Activated CD8-positive, alpha-beta memory T cell treated with anti-CD3 and anti-CD28 coated beads, Interleukin-2, amount 10 ng/mL, durations not matched to agents 7 days and 5 days (primary cell): Measurements from ENCODE around the gene PEX1. TPM values are rescaled to one million over a fixed set of nuclear protein-coding genes. Genes with fewer than 3 reads are reported as not detected.

Experiments
- ATAC-seq: fragments of 150-1000 bp; cut with Tn5 transposase; one replicate; pipeline ENCODE4 v1.10.0; 2021; ENCODE audit warnings: moderate library complexity
- CTCF ChIA-PET: fragments of 350-600 bp; sonication (Branson Sonifier 250); formaldehyde crosslinking; loops from one replicate; lab custom pipeline; 2021; ENCODE audit warnings: antibody characterized with exemption; lab: Charles Lee
- DNase-seq: peaks from one replicate; pipeline ENCODE4 v3.0.0-alpha.2; 2020
- H3K27ac Mint-ChIP-seq: one replicate; pipeline ENCODE4 v1.8.0; 2021; ENCODE audit warnings: mild to moderate bottlenecking, mixed read lengths
- H3K27me3 Mint-ChIP-seq: one replicate; pipeline ENCODE4 v1.8.0; 2021; ENCODE audit warnings: mixed read lengths
- H3K36me3 Mint-ChIP-seq: one replicate; pipeline ENCODE4 v1.8.0; 2021; ENCODE audit warnings: mild to moderate bottlenecking, mixed read lengths
- H3K4me1 Mint-ChIP-seq: one replicate; pipeline ENCODE4 v1.8.0; 2021; ENCODE audit warnings: mixed read lengths
- H3K4me3 Mint-ChIP-seq: one replicate; pipeline ENCODE4 v1.8.0; 2021; ENCODE audit warnings: mild to moderate bottlenecking, moderate library complexity, mixed read lengths
- H3K9me3 Mint-ChIP-seq: one replicate; pipeline ENCODE4 v1.8.0; 2022; ENCODE audit warnings: low read depth, mixed read lengths
- total RNA-seq, 2 experiments: library from RNA; stranded (reverse); gene quantifications; one replicate each; pipeline ENCODE4 v1.2.3, GENCODE V29; 2021

The PEX1 gene
- total RNA-seq, 2 experiments from 2014 or later: 16.8 to 18.4 TPM

- Mint-ChIP-seq H3K36me3 (no peaks in the 10 kb centered on the region), H3K27ac (no peak overlapping the region)
- CTCF ChIA-PET: interaction anchor here (1.1 kb wide), 1 partner anchor 14 kb away, joined by 4 read pairs; no protein-coding TSS in a partner anchor
Measured at GRCh38 chr7:92437956-92438491, 90.3 kb downstream of the PEX1 start.

More at GRCh38 chr7:92437956-92438491, 90.3 kb downstream of the PEX1 start:
- no peaks in the 10 kb centered on the region for H3K9me3 Mint-ChIP-seq
- H3K4me3 Mint-ChIP-seq: no peak overlapping the region
- no peak for ATAC-seq
- no peaks in the 10 kb centered on the region for H3K4me1 Mint-ChIP-seq
- DNase-seq: no peak
- peaks cover 5% of the 10 kb centered on the region for H3K27me3 Mint-ChIP-seq

Other genes starting within 250 kb of the PEX1 start
- 10 to 100 TPM; 18.3 to 21.0 TPM for gene GATAD1, start 81.0 kb downstream of the PEX1 start, total RNA-seq
- not detected for gene ERVW-1, start 50.6 kb downstream of the PEX1 start, total RNA-seq
- gene RBM48, start 275 bp upstream of the PEX1 start, total RNA-seq: 10 to 100 TPM; 18.5 to 19.0 TPM
- 10 to 100 TPM; 30.8 to 35.9 TPM for gene FAM133B, start 61.9 kb upstream of the PEX1 start, total RNA-seq